WERI-Rb-1 (cell line): ENCODE results near the gene SUOX.
A peak's percentile ranks its signal among the peaks of the same experiment; 100 is the strongest.
"Not testable (repeated sequence)": the region's sequence is repeated elsewhere in the genome, so short reads cannot be mapped to it uniquely, and the experiment has no call there.

Experiments used
- DNase-seq: peaks from one replicate; pipeline ENCODE4 v3.0.0-alpha.2; 2020
- H3K27ac ChIP-seq: fragments of 250-450 bp; sonication (Bioruptor Pico); 2 replicates; pipeline ENCODE4 v1.5.1; 2020; ENCODE audit warnings: mild to moderate bottlenecking, moderate library complexity
- H3K27me3 ChIP-seq: fragments of 250-450 bp; sonication (Bioruptor Pico); 2 replicates; pipeline ENCODE4 v1.5.1; 2021; ENCODE audit warnings: mild to moderate bottlenecking, low read depth, moderate library complexity; ENCODE audit not compliant: insufficient read depth, severe bottlenecking
- H3K36me3 ChIP-seq: fragments of 250-450 bp; sonication (Bioruptor Pico); 2 replicates; pipeline ENCODE4 v1.5.1; 2020; ENCODE audit warnings: mild to moderate bottlenecking, moderate library complexity
- H3K4me3 ChIP-seq: 2 replicates; pipeline ENCODE4 v1.5.1; 2011; ENCODE audit warnings: low read depth, mild to moderate bottlenecking, control low read depth, low read length
- H3K9me3 ChIP-seq: fragments of 250-450 bp; sonication (Bioruptor Pico); 2 replicates; pipeline ENCODE4 v1.5.1; 2021; ENCODE audit warnings: mild to moderate bottlenecking, moderate library complexity; ENCODE audit not compliant: severe bottlenecking
- CTCF ChIP-seq: IDR thresholded peaks from 2 replicates; pipeline ENCODE4 v1.5.1; 2011; ENCODE audit warnings: low read depth, mild to moderate bottlenecking, control low read depth, inconsistent platforms, low read length

The SUOX gene

GRCh38 chr12:56040963-56041551 is 44.0 kb downstream of the SUOX start:
- TF ChIP-seq CTCF: no peak
- Histone ChIP-seq H3K4me3 (peak overlapping the region; percentile 47), H3K9me3 (no peaks in the 10 kb centered on the region), H3K36me3 (peaks cover 42% of the 10 kb centered on the region), H3K27ac (peak overlapping the region; percentile 79), H3K27me3 (no peaks in the 10 kb centered on the region)
- peak; percentile 62 for DNase-seq

GRCh38 chr12:56041552-56042429 is 44.7 kb downstream of the SUOX start, which contains the start of gene RPS26:
TSS of gene RPS26 (plus strand) at chr12:56041918. CDS start at chr12:56042167, 249 bp downstream.
- H3K4me3 ChIP-seq: peak within 1 kb of the TSS; percentile 73
- peak within 1 kb of the TSS; percentile 99 for H3K27ac ChIP-seq
- peak; percentile 98 for DNase-seq
- peaks cover 42% of the 10 kb centered on the region for H3K36me3 ChIP-seq
- H3K27me3 ChIP-seq: no peaks in the 10 kb centered on the region
- no peaks in the 10 kb centered on the region for H3K9me3 ChIP-seq
- peak; percentile 65 for TF ChIP-seq CTCF

GRCh38 chr12:56042430-56042813 is 45.3 kb downstream of the SUOX start:
- H3K4me3 ChIP-seq: peak overlapping the region; percentile 73
- not testable (repeated sequence) for H3K27me3 ChIP-seq

GRCh38 chr12:56042843-56043242 is 45.8 kb downstream of the SUOX start:
- H3K27ac ChIP-seq: peak overlapping the region; percentile 99
- no peak for TF ChIP-seq CTCF
- H3K27me3 ChIP-seq: no peaks in the 10 kb centered on the region

More at GRCh38 chr12:56042430-56042813, 45.3 kb downstream of the SUOX start:
- Histone ChIP-seq H3K27ac (peak overlapping the region; percentile 99), H3K36me3 (peaks cover 42% of the 10 kb centered on the region)
- not testable (repeated sequence) for H3K9me3 ChIP-seq, DNase-seq

GRCh38 chr12:56046027-56046780 is 49.1 kb downstream of the SUOX start:
- H3K4me3 ChIP-seq: no peak overlapping the region
- TF ChIP-seq CTCF: no peak
- peak overlapping the region; percentile 32; the same call in 1 of the 2 replicates for H3K27ac ChIP-seq
- DNase-seq: no peak
- H3K36me3 ChIP-seq: peaks cover 42% of the 10 kb centered on the region
- no peaks in the 10 kb centered on the region for H3K9me3 ChIP-seq
- no peaks in the 10 kb centered on the region for H3K27me3 ChIP-seq

More at GRCh38 chr12:56042843-56043242, 45.8 kb downstream of the SUOX start:
- peak overlapping the region; percentile 73 for H3K4me3 ChIP-seq
- no peak for DNase-seq
- H3K9me3 ChIP-seq: no peaks in the 10 kb centered on the region
- peaks cover 42% of the 10 kb centered on the region for H3K36me3 ChIP-seq
